Choroid plexus epithelial cell (primary cell): ENCODE measurements around the gene DLST.

Source experiments
- DNase-seq: peaks from one replicate; pipeline ENCODE4 v3.0.0-alpha.2; 2010; ENCODE audit warnings: low read depth
- H3K4me3 ChIP-seq: 2 replicates; pipeline ENCODE4 v1.5.1; 2011; ENCODE audit warnings: low read depth, mild to moderate bottlenecking, control low read depth, low read length, moderate library complexity
- TF ChIP-seq, protein P1 (sequence below): conservative IDR thresholded peaks from 2 replicates; pipeline ENCODE4 v1.5.1; 2011; ENCODE audit warnings: low read depth, mild to moderate bottlenecking, control low read depth, inconsistent platforms, low read length, moderate library complexity

DLST gene

GRCh38 chr14:74893614-74894091 is 11.9 kb downstream of the DLST start:
- no peak overlapping the region for H3K4me3 ChIP-seq
- no peak for DNase-seq
- TF ChIP-seq, protein P1, sequence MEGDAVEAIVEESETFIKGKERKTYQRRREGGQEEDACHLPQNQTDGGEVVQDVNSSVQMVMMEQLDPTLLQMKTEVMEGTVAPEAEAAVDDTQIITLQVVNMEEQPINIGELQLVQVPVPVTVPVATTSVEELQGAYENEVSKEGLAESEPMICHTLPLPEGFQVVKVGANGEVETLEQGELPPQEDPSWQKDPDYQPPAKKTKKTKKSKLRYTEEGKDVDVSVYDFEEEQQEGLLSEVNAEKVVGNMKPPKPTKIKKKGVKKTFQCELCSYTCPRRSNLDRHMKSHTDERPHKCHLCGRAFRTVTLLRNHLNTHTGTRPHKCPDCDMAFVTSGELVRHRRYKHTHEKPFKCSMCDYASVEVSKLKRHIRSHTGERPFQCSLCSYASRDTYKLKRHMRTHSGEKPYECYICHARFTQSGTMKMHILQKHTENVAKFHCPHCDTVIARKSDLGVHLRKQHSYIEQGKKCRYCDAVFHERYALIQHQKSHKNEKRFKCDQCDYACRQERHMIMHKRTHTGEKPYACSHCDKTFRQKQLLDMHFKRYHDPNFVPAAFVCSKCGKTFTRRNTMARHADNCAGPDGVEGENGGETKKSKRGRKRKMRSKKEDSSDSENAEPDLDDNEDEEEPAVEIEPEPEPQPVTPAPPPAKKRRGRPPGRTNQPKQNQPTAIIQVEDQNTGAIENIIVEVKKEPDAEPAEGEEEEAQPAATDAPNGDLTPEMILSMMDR: no peak

GRCh38 chr14:74896400-74896799 is 14.7 kb downstream of the DLST start:
- H3K4me3 ChIP-seq: no peak overlapping the region
- no peak for DNase-seq
- TF ChIP-seq, protein P1: no peak

DNA sequence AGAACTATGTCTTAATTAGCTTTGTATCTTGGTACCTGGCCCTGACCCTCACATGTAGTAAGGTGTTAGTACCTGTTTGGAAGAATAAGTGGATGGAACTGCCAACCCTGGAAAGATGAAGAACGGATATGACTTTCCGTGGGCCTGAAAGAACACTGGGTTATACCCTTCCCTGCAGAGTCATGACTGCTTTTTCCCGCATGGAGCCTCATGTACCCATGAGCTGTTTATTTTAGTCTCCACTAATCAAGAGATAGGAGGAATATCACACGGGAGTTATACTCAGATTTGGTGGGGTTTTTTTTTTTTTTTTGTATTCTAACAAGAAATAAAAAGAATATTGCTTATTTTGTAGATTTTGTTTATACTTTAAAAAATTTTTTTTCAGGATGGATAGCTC is 15.9 kb downstream of the DLST start:
- no peak for DNase-seq
- TF ChIP-seq, protein P1: no peak

GRCh38 chr14:74898083-74898482 is 16.4 kb downstream of the DLST start:
- TF ChIP-seq, protein P1: no peak
- H3K4me3 ChIP-seq: no peak overlapping the region
- no peak for DNase-seq

More for the DNA sequence above, 15.9 kb downstream of the DLST start:
- no peak overlapping the region for H3K4me3 ChIP-seq

- DNase-seq: no peak
- no peak overlapping the region for H3K4me3 ChIP-seq
- TF ChIP-seq, protein P1: no peak
Observed at GRCh38 chr14:74898694-74899093, 17.0 kb downstream of the DLST start.

DNA sequence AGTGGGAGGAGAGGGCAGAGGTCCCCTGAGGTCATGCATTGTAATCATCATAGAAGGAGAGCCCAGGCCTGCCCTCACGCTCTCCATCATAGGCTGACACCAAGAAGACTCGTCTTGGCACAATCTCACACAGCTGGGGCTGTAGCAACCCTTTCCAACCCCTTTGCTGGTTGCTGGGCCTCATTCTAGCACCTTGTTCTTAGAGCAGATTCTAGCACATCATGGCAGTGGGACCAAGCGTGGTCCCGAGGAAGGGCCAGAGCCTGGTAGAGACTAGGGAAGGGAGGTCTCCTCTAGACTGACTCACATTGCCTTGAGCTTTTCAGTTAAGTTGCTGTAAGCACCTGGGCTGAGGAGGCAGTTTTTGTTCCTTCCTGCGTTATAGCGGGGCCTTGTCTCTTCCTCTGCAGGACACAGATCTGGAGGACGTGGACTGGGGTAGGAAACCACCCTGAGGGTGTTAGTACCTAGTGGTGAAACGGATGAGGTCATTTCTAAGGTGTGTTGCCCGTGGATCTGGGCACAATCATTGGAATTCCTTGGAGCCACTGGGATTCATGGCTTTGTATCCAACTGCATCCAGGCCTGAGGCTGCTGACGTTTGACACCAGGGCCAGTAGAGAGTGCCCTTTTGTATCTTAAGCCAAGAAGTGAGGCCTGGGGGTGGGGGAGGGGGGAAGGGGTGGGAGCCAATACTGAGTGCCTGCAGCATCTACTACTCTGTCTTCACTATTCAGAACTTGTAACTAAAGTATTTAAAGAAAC is 21.4 kb downstream of the DLST start:
- no peak for DNase-seq
- TF ChIP-seq, protein P1: no peak
- H3K4me3 ChIP-seq: no peak overlapping the region
